Large intestine (tissue), 3 donors: ENCODE data around the gene PLSCR4. TPM values are rescaled to one million over a fixed set of nuclear protein-coding genes. Genes with fewer than 3 reads are reported as not detected.

Experiments used
- DNase-seq, 2 donors: peaks; one replicate each; pipeline versions ENCODE4 v3.0.0 to v3.0.0-alpha.2; 2013
- H3K27ac ChIP-seq: one replicate; pipeline ENCODE4 v1.5.1; 2013; ENCODE audit warnings: low read length
- H3K27me3 ChIP-seq: 2 replicates; pipeline ENCODE4 v1.6.1; 2013; ENCODE audit warnings: low read length; ENCODE audit not compliant: control insufficient read depth, insufficient read depth
- H3K36me3 ChIP-seq: 2 replicates; pipeline ENCODE4 v1.6.1; 2013; ENCODE audit warnings: low read length; ENCODE audit not compliant: control insufficient read depth, insufficient read depth
- H3K4me1 ChIP-seq: one replicate; pipeline ENCODE4 v1.6.1; 2013; ENCODE audit warnings: low read length; ENCODE audit not compliant: control insufficient read depth, insufficient read depth
- H3K4me3 ChIP-seq: one replicate; pipeline ENCODE4 v1.5.1; 2013; ENCODE audit warnings: low read length
- H3K9me3 ChIP-seq: one replicate; pipeline ENCODE4 v1.6.1; 2013; ENCODE audit warnings: mild to moderate bottlenecking, low read depth, low read length, moderate library complexity; ENCODE audit not compliant: control insufficient read depth
- WGBS: methylation state at CpG from one replicate; pipeline ENCODE4 v1.1.5; 2013; ENCODE audit warnings: low lambda C conversion rate; ENCODE audit not compliant: insufficient coverage; 5-methylcytosine and 5-hydroxymethylcytosine counted together
- polyA plus RNA-seq: library from polyadenylated mRNA; unstranded; fragments of 120-200 nt; gene quantifications from one replicate; pipeline ENCODE4 v1.2.1, GENCODE V29; 2013

Gene PLSCR4
- polyA plus RNA-seq, 1 donor = 38.8 TPM

GRCh38 chr3:146161663-146162002 is 89.3 kb downstream of the PLSCR4 start:
- peak in 1 of 2 donors; percentile 31 for DNase-seq
- H3K9me3 ChIP-seq = no peaks in the 10 kb centered on the region
- H3K4me1 ChIP-seq = peaks cover 35% of the 10 kb centered on the region
- no peaks in the 10 kb centered on the region for H3K36me3 ChIP-seq
- H3K27ac ChIP-seq = peak overlapping the region; percentile 96
- no CpG with 5 or more reads among the region's 15 CpGs for WGBS
- H3K27me3 ChIP-seq = no peaks in the 10 kb centered on the region
- H3K4me3 ChIP-seq = peak overlapping the region; percentile 86

GRCh38 chr3:146160964-146161662 is 89.8 kb downstream of the PLSCR4 start, which contains the start of gene PLOD2:
Gene PLOD2, minus strand, starts transcription at chr3:146161184. Its CDS starts 195 bp downstream, at chr3:146160989.
- WGBS = no CpG with 5 or more reads among the region's 74 CpGs
- DNase-seq = peak; percentile 87 to 94
- H3K4me1 ChIP-seq = peaks cover 37% of the 10 kb centered on the region

GRCh38 chr3:146160321-146160963 is 90.5 kb downstream of the PLSCR4 start:
- peak; percentile 42 to 82 for DNase-seq
- Histone ChIP-seq H3K27ac (peak overlapping the region; percentile 96), H3K9me3 (no peaks in the 10 kb centered on the region), H3K4me3 (peak overlapping the region; percentile 86), H3K36me3 (no peaks in the 10 kb centered on the region), H3K27me3 (no peaks in the 10 kb centered on the region), H3K4me1 (peaks cover 38% of the 10 kb centered on the region)
- WGBS = no CpG with 5 or more reads among the region's 35 CpGs

More at GRCh38 chr3:146160964-146161662, 89.8 kb downstream of the PLSCR4 start, which contains the start of gene PLOD2:
- Histone ChIP-seq H3K27ac (peak within 1 kb of the TSS; percentile 96), H3K4me3 (peak within 1 kb of the TSS; percentile 86), H3K9me3 (no peaks in the 10 kb centered on the region), H3K27me3 (no peaks in the 10 kb centered on the region), H3K36me3 (no peaks in the 10 kb centered on the region)

- peak overlapping the region; percentile 86 for H3K4me3 ChIP-seq
- peak overlapping the region; percentile 96 for H3K27ac ChIP-seq
- H3K4me1 ChIP-seq = peaks cover 36% of the 10 kb centered on the region
- WGBS = 17% methylated on average over 2 of the region's 7 CpGs
- H3K36me3 ChIP-seq = no peaks in the 10 kb centered on the region
- no peak for DNase-seq
- no peaks in the 10 kb centered on the region for H3K27me3 ChIP-seq
- no peaks in the 10 kb centered on the region for H3K9me3 ChIP-seq
Observed at GRCh38 chr3:146159616-146160320, 91.1 kb downstream of the PLSCR4 start.

- H3K36me3 ChIP-seq = no peaks in the 10 kb centered on the region
- 59% methylated on average over 3 of the region's 4 CpGs for WGBS
- peaks cover 34% of the 10 kb centered on the region for H3K4me1 ChIP-seq
- H3K9me3 ChIP-seq = no peaks in the 10 kb centered on the region
- no peaks in the 10 kb centered on the region for H3K27me3 ChIP-seq
- H3K27ac ChIP-seq = peak overlapping the region; percentile 96
- peak in 1 of 2 donors; percentile 25 for DNase-seq
- H3K4me3 ChIP-seq = peak overlapping the region; percentile 86
Observed at GRCh38 chr3:146159037-146159436, 91.9 kb downstream of the PLSCR4 start.

GRCh38 chr3:146157325-146158060 is 93.4 kb downstream of the PLSCR4 start:
- Histone ChIP-seq H3K9me3 (no peaks in the 10 kb centered on the region), H3K27me3 (no peaks in the 10 kb centered on the region), H3K4me3 (peak overlapping the region; percentile 86), H3K4me1 (peaks cover 46% of the 10 kb centered on the region), H3K27ac (peak overlapping the region; percentile 96), H3K36me3 (no peaks in the 10 kb centered on the region)
- peak in 1 of 2 donors; percentile 29 for DNase-seq
- no CpG with 5 or more reads among the region's 2 CpGs for WGBS

- H3K4me3 ChIP-seq = no peak overlapping the region
- peaks cover 42% of the 10 kb centered on the region for H3K4me1 ChIP-seq
Observed at GRCh38 chr3:146156666-146157314, 94.1 kb downstream of the PLSCR4 start.

GRCh38 chr3:146156095-146156494 is 94.8 kb downstream of the PLSCR4 start:
- H3K27ac ChIP-seq = peak overlapping the region; percentile 96
- DNase-seq = peak in 1 of 2 donors; percentile 44
- no peaks in the 10 kb centered on the region for H3K9me3 ChIP-seq
- no CpG with 5 or more reads among the region's 4 CpGs for WGBS
- H3K4me3 ChIP-seq = no peak overlapping the region
- H3K36me3 ChIP-seq = peaks cover 4% of the 10 kb centered on the region
- H3K4me1 ChIP-seq = peaks cover 40% of the 10 kb centered on the region
- H3K27me3 ChIP-seq = no peaks in the 10 kb centered on the region

More at GRCh38 chr3:146156666-146157314, 94.1 kb downstream of the PLSCR4 start:
- no peaks in the 10 kb centered on the region for H3K27me3 ChIP-seq
- DNase-seq = peak; percentile 26 to 75
- 80% methylated on average over 3 of the region's 3 CpGs for WGBS
- no peaks in the 10 kb centered on the region for H3K36me3 ChIP-seq
- no peaks in the 10 kb centered on the region for H3K9me3 ChIP-seq
- H3K27ac ChIP-seq = peak overlapping the region; percentile 96

GRCh38 chr3:146154995-146155394 is 95.9 kb downstream of the PLSCR4 start:
- H3K4me1 ChIP-seq = peaks cover 40% of the 10 kb centered on the region
- 21% methylated on average over 2 of the region's 2 CpGs for WGBS
- DNase-seq = peak; percentile 63 to 82
- H3K4me3 ChIP-seq = no peak overlapping the region
- H3K27ac ChIP-seq = peak overlapping the region; percentile 96
- peaks cover 5% of the 10 kb centered on the region for H3K36me3 ChIP-seq
- no peaks in the 10 kb centered on the region for H3K9me3 ChIP-seq
- H3K27me3 ChIP-seq = no peaks in the 10 kb centered on the region
